H9 (cell line): ENCODE data around the gene VOPP1. TPM values are rescaled to one million over a fixed set of nuclear protein-coding genes. Genes with fewer than 3 reads are reported as not detected.

Experiments used
- DNase-seq: peaks from one replicate; pipeline ENCODE4 v3.0.0-alpha.2; 2017
- H2AFZ ChIP-seq: one replicate; pipeline ENCODE4 v1.6.1; 2013; ENCODE audit warnings: mild to moderate bottlenecking, low read length, control low read depth, moderate library complexity
- H2AK5ac ChIP-seq: 2 replicates; pipeline ENCODE4 v1.6.1; 2013; ENCODE audit warnings: low read length, control low read depth, mixed read lengths; ENCODE audit not compliant: insufficient read length
- H2BK120ac ChIP-seq: one replicate; pipeline ENCODE4 v1.6.1; 2013; ENCODE audit warnings: low read depth, mild to moderate bottlenecking, low read length, control low read depth, inconsistent platforms; ENCODE audit not compliant: poor library complexity, severe bottlenecking
- H2BK12ac ChIP-seq: 2 replicates; pipeline ENCODE4 v1.6.1; 2013; ENCODE audit warnings: low read length, control low read depth, mixed read lengths, low read depth; ENCODE audit not compliant: insufficient read length
- H2BK15ac ChIP-seq: 2 replicates; pipeline ENCODE4 v1.6.1; 2013; ENCODE audit warnings: low read depth, low read length, control low read depth
- H2BK20ac ChIP-seq: one replicate; pipeline ENCODE4 v1.6.1; 2013; ENCODE audit warnings: low read depth, mild to moderate bottlenecking, low read length, control low read depth, inconsistent platforms; ENCODE audit not compliant: poor library complexity, severe bottlenecking
- H2BK5ac ChIP-seq: 2 replicates; pipeline ENCODE4 v1.6.1; 2013; ENCODE audit warnings: low read length, control low read depth, mixed read lengths; ENCODE audit not compliant: insufficient read length
- H3K14ac ChIP-seq: 2 replicates; pipeline ENCODE4 v1.6.1; 2013; ENCODE audit warnings: low read length, control low read depth; ENCODE audit not compliant: insufficient read depth
- H3K18ac ChIP-seq: 2 replicates; pipeline ENCODE4 v1.6.1; 2013; ENCODE audit warnings: low read depth, mild to moderate bottlenecking, mixed read lengths, low read length, control low read depth; ENCODE audit not compliant: insufficient read length
- H3K23ac ChIP-seq: 2 replicates; pipeline ENCODE4 v1.6.1; 2013; ENCODE audit warnings: low read length, control low read depth, mixed read lengths, low read depth; ENCODE audit not compliant: insufficient read length
- H3K23me2 ChIP-seq: 2 replicates; pipeline ENCODE4 v1.6.1; 2013; ENCODE audit warnings: low read depth, mild to moderate bottlenecking, mixed read lengths, low read length, control low read depth; ENCODE audit not compliant: insufficient read length, poor library complexity, severe bottlenecking
- H3K27ac ChIP-seq: 2 replicates; pipeline ENCODE4 v1.5.1; 2013; ENCODE audit warnings: low read length, control low read depth, mixed read lengths, low read depth; ENCODE audit not compliant: insufficient read length
- H3K27me3 ChIP-seq: 2 replicates; pipeline ENCODE4 v1.6.1; 2013; ENCODE audit warnings: low read length, control low read depth, inconsistent platforms; ENCODE audit not compliant: insufficient read depth
- H3K4ac ChIP-seq: 2 replicates; pipeline ENCODE4 v1.6.1; 2013; ENCODE audit warnings: low read depth, mild to moderate bottlenecking, control low read depth, inconsistent platforms, low read length, moderate library complexity
- H3K4me1 ChIP-seq: 2 replicates; pipeline ENCODE4 v1.6.1; 2013; ENCODE audit warnings: low read length, control low read depth, inconsistent platforms; ENCODE audit not compliant: insufficient read depth
- H3K4me2 ChIP-seq: 2 replicates; pipeline ENCODE4 v1.6.1; 2013; ENCODE audit warnings: low read length, control low read depth, mixed read lengths; ENCODE audit not compliant: insufficient read length, insufficient read depth
- H3K56ac ChIP-seq: 2 replicates; pipeline ENCODE4 v1.6.1; 2013; ENCODE audit warnings: low read depth, mild to moderate bottlenecking, mixed read lengths, low read length, control low read depth; ENCODE audit not compliant: insufficient read length
- H3K79me1 ChIP-seq: 2 replicates; pipeline ENCODE4 v1.6.1; 2013; ENCODE audit warnings: low read depth, mild to moderate bottlenecking, moderate library complexity, low read length, control low read depth, inconsistent platforms; ENCODE audit not compliant: insufficient read depth, poor library complexity, severe bottlenecking
- H3K79me2 ChIP-seq: 2 replicates; pipeline ENCODE4 v1.6.1; 2013; ENCODE audit warnings: low read length, control low read depth, inconsistent platforms; ENCODE audit not compliant: insufficient read depth
- H3K9ac ChIP-seq: 2 replicates; pipeline ENCODE4 v1.6.1; 2013; ENCODE audit warnings: low read length, control low read depth, mixed read lengths; ENCODE audit not compliant: insufficient read length; ENCODE audit errors: extremely low read depth
- H3K9me3 ChIP-seq: one replicate; pipeline ENCODE4 v1.6.1; 2013; ENCODE audit warnings: low read depth, low read length, inconsistent platforms; ENCODE audit not compliant: control insufficient read depth
- H3T11ph ChIP-seq: one replicate; pipeline ENCODE4 v1.6.1; 2013; ENCODE audit warnings: mild to moderate bottlenecking, low read length, control low read depth, inconsistent platforms
- H4K20me1 ChIP-seq: one replicate; pipeline ENCODE4 v1.6.1; 2013; ENCODE audit not compliant: control insufficient read depth, insufficient read length, insufficient read depth
- H4K5ac ChIP-seq: 2 replicates; pipeline ENCODE4 v1.6.1; 2013; ENCODE audit warnings: low read depth, mild to moderate bottlenecking, mixed read lengths, low read length, control low read depth; ENCODE audit not compliant: insufficient read length
- H4K8ac ChIP-seq: replicated peaks from 2 replicates; pipeline ENCODE4 v1.6.1; 2013; ENCODE audit warnings: low read length, control low read depth, mixed read lengths, low read depth; ENCODE audit not compliant: insufficient read length
- H4K91ac ChIP-seq: 2 replicates; pipeline ENCODE4 v1.6.1; 2013; ENCODE audit warnings: low read depth, mild to moderate bottlenecking, moderate library complexity, mixed read lengths, low read length, control low read depth; ENCODE audit not compliant: insufficient read length
- H3K27ac Mint-ChIP-seq, 3 experiments: 2 replicates in 2 of 3; 3 replicates in 1 of 3; pipeline ENCODE4 v1.8.0; 2020 to 2021; ENCODE audit warnings: mixed read lengths in 3 of 3, mild to moderate bottlenecking in 1 of 3, moderate library complexity in 1 of 3
- H3K27me3 Mint-ChIP-seq: 2 replicates; pipeline ENCODE4 v1.8.0; 2021; ENCODE audit warnings: low read depth, mild to moderate bottlenecking, moderate library complexity, mixed read lengths
- H3K36me3 Mint-ChIP-seq, 3 experiments: 2 replicates in 2 of 3; 3 replicates in 1 of 3; pipeline ENCODE4 v1.8.0; 2020 to 2021; ENCODE audit warnings: low read depth in 3 of 3, mixed read lengths in 3 of 3; ENCODE audit not compliant: insufficient read depth in 1 of 3
- H3K4me1 Mint-ChIP-seq, 2 experiments: 2 replicates each; pipeline ENCODE4 v1.8.0; 2020; ENCODE audit warnings: mixed read lengths in 2 of 2
- H3K4me3 Mint-ChIP-seq, 2 experiments: 2 replicates in 1 of 2; 3 replicates in 1 of 2; pipeline ENCODE4 v1.8.0; 2020 to 2021; ENCODE audit warnings: mild to moderate bottlenecking in 2 of 2, mixed read lengths in 2 of 2, moderate library complexity in 1 of 2
- H3K9me3 Mint-ChIP-seq, 2 experiments: 2 replicates in 1 of 2; 3 replicates in 1 of 2; pipeline ENCODE4 v1.8.0; 2020; ENCODE audit warnings: mild to moderate bottlenecking in 2 of 2, mixed read lengths in 2 of 2, moderate library complexity in 1 of 2
- CTCF ChIP-seq: fragments of 200-600 bp; sonication (generic); conservative IDR thresholded peaks from 3 replicates; pipeline ENCODE4 v1.8.0; 2021; ENCODE audit warnings: antibody characterized with exemption, mild to moderate bottlenecking
- whole genome bisulfite sequencing: extraction: QIAGEN DNeasy Blood & Tissue Kit; methylation state at CpG from one replicate; pipeline ENCODE4 v1.1.7; 2013; ENCODE audit warnings: missing lambda C conversion rate, low lambda C conversion rate, mixed read lengths; ENCODE audit not compliant: insufficient read length; ENCODE audit errors: extremely low coverage; 5-methylcytosine and 5-hydroxymethylcytosine counted together
- total RNA-seq: library from RNA; stranded (reverse); gene quantifications from 2 replicates; pipeline ENCODE4 v1.2.1, GENCODE V29; 2021

VOPP1 gene
- total RNA-seq, 1 experiment from 2014 or later, result 55.7 TPM

GRCh38 chr7:55549457-55549856, 22.8 kb downstream of the VOPP1 start:
- no peak overlapping the region for H2BK12ac ChIP-seq
- H3K9me3 ChIP-seq, result no peaks in the 10 kb centered on the region
- H2BK120ac ChIP-seq, result no peak overlapping the region
- no peak overlapping the region for H2BK5ac ChIP-seq
- no peak overlapping the region for H3K14ac ChIP-seq
- H4K91ac ChIP-seq, result no peak overlapping the region
- no peaks in the 10 kb centered on the region for H3K23me2 ChIP-seq
- H3K9me3 Mint-ChIP-seq, result no peaks in the 10 kb centered on the region; a peak in 1 of 5 replicates
- no peak overlapping the region for H3K4me3 Mint-ChIP-seq
- no peak overlapping the region for H3K18ac ChIP-seq
- no peak overlapping the region for H3K4ac ChIP-seq
- H3K79me1 ChIP-seq, result peaks cover 10% of the 10 kb centered on the region
- no peak overlapping the region for H3K4me2 ChIP-seq
- H3T11ph ChIP-seq, result no peak overlapping the region
- no peak overlapping the region for H4K8ac ChIP-seq
- H3K4me1 Mint-ChIP-seq, result peaks cover 64 to 67% of the 10 kb centered on the region in 2 experiments
- no peak overlapping the region for H2BK20ac ChIP-seq
- peaks cover 0 to 5% (median 3%) of the 10 kb centered on the region in 3 experiments; a peak in 1 of 7 replicates for H3K36me3 Mint-ChIP-seq
- no CpG with 5 or more reads among the region's 7 CpGs for WGBS
- no peak for TF ChIP-seq CTCF
- H3K27ac ChIP-seq, result no peak overlapping the region
- H3K27me3 ChIP-seq, result no peaks in the 10 kb centered on the region
- H3K23ac ChIP-seq, result no peak overlapping the region
- no peak for DNase-seq
- H3K27ac Mint-ChIP-seq, result peak overlapping the region in 2 of 3 experiments; percentile 14 to 67; a peak in 3 of 7 replicates
- no peak overlapping the region for H3K56ac ChIP-seq
- H3K9ac ChIP-seq, result no peak overlapping the region
- H4K5ac ChIP-seq, result no peak overlapping the region
- no peak overlapping the region for H2AK5ac ChIP-seq
- H2BK15ac ChIP-seq, result no peak overlapping the region
- H4K20me1 ChIP-seq, result no peaks in the 10 kb centered on the region
- H3K79me2 ChIP-seq, result peaks cover 27% of the 10 kb centered on the region; the same call in 1 of the 2 replicates
- no peaks in the 10 kb centered on the region for H3K27me3 Mint-ChIP-seq
- H2AFZ ChIP-seq, result no peak overlapping the region
- H3K4me1 ChIP-seq, result peaks cover 11% of the 10 kb centered on the region; the same call in 1 of the 2 replicates
